Vagina (tissue), 2 donors: ENCODE data around the gene SOWAHB.

Experiments used
- CTCF ChIP-seq, 3 experiments: fragments of 450-650 bp in 2 of 3; fragments of 200-600 bp in 1 of 3; sonication (generic) in 1 of 3; IDR thresholded peaks; one replicate each; pipeline ENCODE4 v1.5.1; 2017 to 2019; ENCODE audit warnings: antibody characterized with exemption in 3 of 3, mild to moderate bottlenecking in 2 of 3, moderate library complexity in 2 of 3
- POLR2AphosphoS5 ChIP-seq, 2 donors: sonication (generic); formaldehyde crosslinking; IDR thresholded peaks; one replicate each; pipeline ENCODE4 v1.9.0; 2017; ENCODE audit warnings: antibody characterized with exemption in 2 of 2, mild to moderate bottlenecking in 2 of 2, low read depth in 1 of 2; ENCODE audit not compliant: insufficient read depth in 1 of 2

- TF ChIP-seq CTCF (IDR thresholded peaks at IDR 0.05) (no peak), POLR2AphosphoS5 (IDR thresholded peaks at IDR 0.05; ENCODE audit: insufficient read depth in 1 of 2, low read depth in 1 of 2) (no peak)
Measured at GRCh38 chr4:76856243-76857073, 41.5 kb downstream of the SOWAHB start.
